Sigmoid colon (tissue), 4 donors: ENCODE results near the gene FMNL3.

ENCODE experiments used
- CTCF ChIP-seq, 4 experiments: fragments of 450-650 bp in 3 of 4; fragments of 200-600 bp in 1 of 4; IDR thresholded peaks; one replicate each; pipeline ENCODE4 v1.5.1; 2016 to 2019; ENCODE audit warnings: antibody characterized with exemption in 4 of 4, mild to moderate bottlenecking in 3 of 4, moderate library complexity in 2 of 4
- POLR2A ChIP-seq, 2 donors: fragments of 450-650 bp; IDR thresholded peaks; one replicate each; pipeline ENCODE4 v1.6.1; 2016; ENCODE audit warnings: antibody characterized with exemption in 2 of 2, mild to moderate bottlenecking in 2 of 2, moderate library complexity in 2 of 2
- POLR2AphosphoS5 ChIP-seq, 4 donors: sonication (generic); formaldehyde crosslinking; IDR thresholded peaks; one replicate each; pipeline ENCODE4 v1.6.1; 2017; ENCODE audit warnings: antibody characterized with exemption in 4 of 4

- TF ChIP-seq CTCF (IDR thresholded peaks at IDR 0.05): no peak
- no peak for TF ChIP-seq POLR2A (IDR thresholded peaks at IDR 0.05)
- no peak for TF ChIP-seq POLR2AphosphoS5 (IDR thresholded peaks at IDR 0.05)
These were observed 43.8 kb upstream of the FMNL3 start for GRCh38 chr12:49750996-49751393.
